ENCODE measurements around the gene IRF6. TPM values are rescaled to one million over a fixed set of nuclear protein-coding genes. Genes with fewer than 3 reads are reported as not detected.

The IRF6 gene
- total RNA-seq, 1 experiment from 2014 or later = 27.3 TPM

DNA sequence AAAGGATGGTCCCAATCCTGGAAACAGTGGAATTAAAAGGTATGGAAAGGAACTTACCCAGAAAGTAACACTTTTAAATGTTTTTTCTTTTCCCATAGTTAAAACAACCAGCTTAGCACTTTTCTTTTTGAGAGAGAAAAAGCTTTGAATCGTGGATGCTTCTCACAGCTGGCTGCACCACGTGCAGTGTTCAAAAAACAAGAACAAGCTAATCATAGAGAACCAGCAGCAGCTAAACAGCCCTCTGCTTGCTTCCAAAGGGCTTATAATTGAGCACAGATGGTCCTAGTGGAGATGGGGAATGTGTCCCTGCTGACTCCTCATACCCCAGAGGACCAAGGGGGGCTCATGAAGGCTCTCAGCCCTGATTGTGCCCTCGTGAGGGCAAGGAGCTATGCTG is 48.3 kb upstream of the IRF6 start:
- POLR2A ChIA-PET = no interaction called here
- peaks cover 3% of the 10 kb centered on the region for H3K36me3 ChIP-seq (ENCODE audit: control insufficient read depth, insufficient read depth, low read length)

DNA sequence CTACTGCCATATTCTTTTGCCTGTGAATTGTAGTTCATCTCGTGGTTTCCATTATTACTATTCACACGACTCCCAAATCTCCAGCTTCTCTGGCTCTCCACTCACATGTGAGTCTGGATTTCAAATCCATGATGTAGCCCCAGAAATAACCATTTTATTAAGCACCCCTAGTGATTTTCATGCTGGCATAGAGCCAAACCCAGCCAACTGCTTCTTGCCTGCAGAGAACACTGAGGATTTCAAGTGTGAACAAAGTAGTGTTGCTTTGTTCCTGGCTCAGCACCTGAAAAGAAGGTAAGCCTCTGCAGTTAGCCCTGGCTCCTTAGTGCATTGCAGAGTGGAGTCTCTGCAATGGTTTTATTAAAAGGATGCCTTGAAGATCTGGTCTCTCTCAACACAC is 47.7 kb upstream of the IRF6 start:
- Histone ChIP-seq H3K36me3 (ENCODE audit: control insufficient read depth, insufficient read depth, low read length) (peaks cover 3% of the 10 kb centered on the region), H3K9me3 (no peaks in the 10 kb centered on the region), H3K27me3 (replicated peaks; ENCODE audit: control insufficient read depth, insufficient read depth, low read length) (no peaks in the 10 kb centered on the region), H3K4me3 (ENCODE audit: low read depth, low read length) (no peak overlapping the region), H3K4me1 (no peaks in the 10 kb centered on the region)
- no peak for TF ChIP-seq CTCF (IDR thresholded peaks at IDR 0.05; ENCODE audit: insufficient read depth in 1 of 2, low read depth in 1 of 2, low read length in 1 of 2, severe bottlenecking in 1 of 2, unreplicated experiment in 1 of 2)
- ChIA-PET POLR2A (no interaction called here), CTCF (no interaction called here)
- Mint-ChIP-seq H3K4me1 (ENCODE audit: low read depth, unreplicated experiment) (no peaks in the 10 kb centered on the region), H3K9me3 (ENCODE audit: unreplicated experiment) (no peaks in the 10 kb centered on the region), H3K27ac (ENCODE audit: unreplicated experiment) (no peak overlapping the region), H3K27me3 (ENCODE audit: insufficient read depth, unreplicated experiment) (no peaks in the 10 kb centered on the region), H3K4me3 (ENCODE audit: unreplicated experiment) (no peak overlapping the region), H3K36me3 (ENCODE audit: insufficient read depth, unreplicated experiment) (peaks cover 51% of the 10 kb centered on the region)
- no peak for DNase-seq
- BruUV-seq (replicated peaks) = no TSS peak
- intact Hi-C loops (cut with micrococcal nuclease; ENCODE audit: unreplicated experiment) = no loop called here

More for the DNA sequence above, 48.3 kb upstream of the IRF6 start:
- H3K9me3 ChIP-seq = no peaks in the 10 kb centered on the region
- CTCF ChIA-PET = no interaction called here
- intact Hi-C loops (cut with micrococcal nuclease; ENCODE audit: unreplicated experiment) = no loop called here
- H3K4me1 ChIP-seq = no peaks in the 10 kb centered on the region
- DNase-seq = no peak
- Mint-ChIP-seq H3K9me3 (ENCODE audit: unreplicated experiment) (no peaks in the 10 kb centered on the region), H3K4me1 (ENCODE audit: low read depth, unreplicated experiment) (no peaks in the 10 kb centered on the region), H3K36me3 (ENCODE audit: insufficient read depth, unreplicated experiment) (peaks cover 47% of the 10 kb centered on the region), H3K27me3 (ENCODE audit: insufficient read depth, unreplicated experiment) (no peaks in the 10 kb centered on the region), H3K27ac (ENCODE audit: unreplicated experiment) (no peak overlapping the region), H3K4me3 (ENCODE audit: unreplicated experiment) (no peak overlapping the region)
- no peak overlapping the region for H3K4me3 ChIP-seq (ENCODE audit: low read depth, low read length)
- H3K27me3 ChIP-seq (replicated peaks; ENCODE audit: control insufficient read depth, insufficient read depth, low read length) = no peaks in the 10 kb centered on the region
- BruUV-seq (replicated peaks) = no TSS peak
- no peak for TF ChIP-seq CTCF (IDR thresholded peaks at IDR 0.05; ENCODE audit: insufficient read depth in 1 of 2, low read depth in 1 of 2, low read length in 1 of 2, severe bottlenecking in 1 of 2, unreplicated experiment in 1 of 2)

GRCh38 chr1:209850342-209850979 is 44.5 kb upstream of the IRF6 start:
- Mint-ChIP-seq H3K36me3 (ENCODE audit: insufficient read depth, unreplicated experiment) (peaks cover 71% of the 10 kb centered on the region), H3K4me3 (ENCODE audit: unreplicated experiment) (no peak overlapping the region), H3K27ac (ENCODE audit: unreplicated experiment) (no peak overlapping the region), H3K27me3 (ENCODE audit: insufficient read depth, unreplicated experiment) (no peaks in the 10 kb centered on the region), H3K9me3 (ENCODE audit: unreplicated experiment) (no peaks in the 10 kb centered on the region), H3K4me1 (ENCODE audit: low read depth, unreplicated experiment) (no peaks in the 10 kb centered on the region)
- Histone ChIP-seq H3K4me3 (ENCODE audit: low read depth, low read length) (no peak overlapping the region), H3K9me3 (no peaks in the 10 kb centered on the region), H3K27me3 (replicated peaks; ENCODE audit: control insufficient read depth, insufficient read depth, low read length) (no peaks in the 10 kb centered on the region), H3K36me3 (ENCODE audit: control insufficient read depth, insufficient read depth, low read length) (peaks cover 3% of the 10 kb centered on the region), H3K4me1 (no peaks in the 10 kb centered on the region)
- ChIA-PET POLR2A (no interaction called here), CTCF (no interaction called here)
- peak; percentile 66 to 74 for DNase-seq
- BruUV-seq (replicated peaks) = no TSS peak
- intact Hi-C loops (cut with micrococcal nuclease; ENCODE audit: unreplicated experiment) = loop anchor here (1.0 kb wide), 1 partner anchor 139 kb away; no protein-coding TSS in a partner anchor
- peak; percentile 74 to 79 for TF ChIP-seq CTCF (IDR thresholded peaks at IDR 0.05; ENCODE audit: insufficient read depth in 1 of 2, low read depth in 1 of 2, low read length in 1 of 2, severe bottlenecking in 1 of 2, unreplicated experiment in 1 of 2)
